Measurements from ENCODE around the gene ZNF519. TPM values are rescaled to one million over a fixed set of nuclear protein-coding genes. Genes with fewer than 3 reads are reported as not detected.
A peak's percentile ranks its signal among the peaks of the same experiment; 100 is the strongest.
"Not testable (repeated sequence)": the region's sequence is repeated elsewhere in the genome, so short reads cannot be mapped to it uniquely, and the experiment has no call there.

The ZNF519 gene
- total RNA-seq, 1 donor = 5.4 TPM

DNA sequence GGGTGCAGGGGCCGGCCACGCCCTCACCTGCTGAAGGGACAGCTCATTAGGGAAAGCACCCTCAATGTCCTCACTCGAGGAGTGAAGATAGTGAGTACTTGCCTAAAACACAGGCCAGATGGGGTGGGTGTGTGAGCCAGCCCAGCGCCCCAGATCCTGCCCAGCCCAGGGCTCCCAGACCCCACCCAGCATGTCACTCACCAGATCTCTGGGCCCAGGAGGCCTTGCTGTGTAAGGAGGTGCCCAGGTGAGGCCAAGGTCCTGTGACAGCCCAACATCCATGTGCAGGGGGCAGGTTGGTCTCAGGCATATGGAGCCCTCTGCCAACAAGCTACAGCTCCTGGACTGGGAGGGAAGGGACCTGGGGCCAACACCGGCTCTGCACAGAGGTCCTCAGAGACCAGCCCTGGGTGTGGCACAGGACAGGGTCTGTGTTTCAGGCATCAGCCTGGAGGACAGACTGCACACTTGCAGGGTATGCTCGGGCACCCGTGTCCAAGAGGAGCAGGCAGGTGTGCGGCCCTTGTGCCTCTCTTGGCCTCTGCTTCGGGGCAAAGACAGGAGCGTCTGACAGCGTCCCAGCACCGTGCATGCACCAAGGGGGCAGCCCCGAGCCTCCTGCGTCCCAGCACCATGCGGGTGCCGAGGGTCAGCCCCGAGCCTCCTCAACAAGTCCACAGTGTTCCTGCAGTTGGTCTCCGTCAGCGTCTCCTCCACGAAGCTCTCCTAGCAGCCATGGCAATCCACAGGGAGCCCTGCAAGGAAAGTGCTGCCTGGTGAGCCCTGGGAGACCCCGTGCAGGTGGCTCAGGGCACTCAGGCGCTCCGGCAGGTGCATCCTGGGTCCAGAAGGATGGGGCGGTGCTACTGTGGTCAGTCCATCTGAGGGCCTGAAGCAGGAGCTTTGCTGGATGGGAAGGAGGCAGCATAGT is 16.0 kb upstream of the ZNF519 start:
- not testable (repeated sequence) for DNase-seq (ENCODE audit: low read depth in 2 of 3, low spot score in 2 of 3)

GRCh38 chr18:14146771-14147170 is 14.5 kb upstream of the ZNF519 start:
- DNase-seq (ENCODE audit: low read depth in 2 of 3, low spot score in 2 of 3) = not testable (repeated sequence)

GRCh38 chr18:14145581-14146338 is 13.5 kb upstream of the ZNF519 start:
- not testable (repeated sequence) for DNase-seq (ENCODE audit: low read depth in 2 of 3, low spot score in 2 of 3)

DNA sequence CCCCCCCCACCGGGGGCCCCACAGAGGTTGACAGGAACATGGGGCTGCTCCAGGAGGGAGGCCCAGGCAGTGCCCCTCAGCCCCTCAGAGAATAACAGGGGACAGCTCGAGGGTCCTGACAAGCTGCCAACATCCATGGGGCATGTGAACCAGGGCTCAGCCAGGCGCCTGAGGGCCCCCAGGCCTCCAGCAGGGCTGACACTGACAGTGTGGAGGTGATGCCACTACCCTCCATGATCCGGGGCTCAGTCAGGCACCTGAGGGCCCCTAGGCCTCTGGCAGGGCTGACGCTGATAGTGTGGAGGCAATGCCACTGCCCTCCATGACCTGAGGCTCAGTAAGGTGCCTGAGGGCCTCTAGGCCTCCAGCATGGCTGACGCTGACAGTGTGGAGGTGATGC is 12.8 kb upstream of the ZNF519 start:
- not testable (repeated sequence) for DNase-seq (ENCODE audit: low read depth in 2 of 3, low spot score in 2 of 3)

- no peak for DNase-seq (ENCODE audit: low read depth in 2 of 3, low spot score in 2 of 3)
Measured at GRCh38 chr18:14144628-14144895, 12.3 kb upstream of the ZNF519 start.

- not testable (repeated sequence) for DNase-seq (ENCODE audit: low read depth in 2 of 3, low spot score in 2 of 3)
Measured at GRCh38 chr18:14143871-14144627, 11.8 kb upstream of the ZNF519 start.

GRCh38 chr18:14143396-14143795 is 11.2 kb upstream of the ZNF519 start:
- DNase-seq (ENCODE audit: low read depth in 2 of 3, low spot score in 2 of 3) = not testable (repeated sequence)

GRCh38 chr18:14142177-14142576 is 9.9 kb upstream of the ZNF519 start:
- DNase-seq (ENCODE audit: low read depth in 2 of 3, low spot score in 2 of 3) = not testable (repeated sequence)

- DNase-seq (ENCODE audit: low read depth in 2 of 3, low spot score in 2 of 3) = not testable (repeated sequence)
Measured at GRCh38 chr18:14139583-14139982, 7.3 kb upstream of the ZNF519 start.

- DNase-seq (ENCODE audit: low read depth in 2 of 3, low spot score in 2 of 3) = not testable (repeated sequence)
Measured at GRCh38 chr18:14137971-14138370, 5.7 kb upstream of the ZNF519 start.

DNA sequence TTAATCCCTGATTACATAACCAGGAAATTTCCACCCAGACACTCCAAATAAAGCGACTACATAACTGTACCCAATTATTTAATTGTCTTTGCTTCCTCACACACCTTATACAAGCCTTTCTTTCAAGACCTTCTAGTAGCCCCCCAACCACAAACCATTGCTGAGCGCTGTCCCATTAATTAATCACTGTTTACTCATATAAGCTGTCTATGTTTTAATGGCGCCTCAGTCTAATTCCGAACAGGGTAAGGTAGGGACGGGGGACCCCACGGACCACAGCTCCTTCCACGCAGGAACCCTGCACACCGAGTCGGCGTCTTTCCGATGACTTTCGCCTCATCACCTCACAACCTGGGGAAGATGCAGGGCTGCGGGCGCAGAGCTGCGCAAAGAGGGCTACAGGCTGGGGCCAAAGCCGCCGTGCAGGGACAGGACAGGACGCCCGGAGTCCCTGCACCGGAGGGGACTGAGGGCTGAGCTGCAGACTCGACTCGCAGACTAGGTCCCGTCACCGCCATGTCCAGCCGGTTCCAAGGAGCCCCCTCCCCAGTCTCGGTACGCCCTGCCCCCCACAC is 452 bp downstream of the ZNF519 start:
- peak in 1 of 3 donors; percentile 1 for DNase-seq (ENCODE audit: low read depth in 2 of 3, low spot score in 2 of 3)

DNA sequence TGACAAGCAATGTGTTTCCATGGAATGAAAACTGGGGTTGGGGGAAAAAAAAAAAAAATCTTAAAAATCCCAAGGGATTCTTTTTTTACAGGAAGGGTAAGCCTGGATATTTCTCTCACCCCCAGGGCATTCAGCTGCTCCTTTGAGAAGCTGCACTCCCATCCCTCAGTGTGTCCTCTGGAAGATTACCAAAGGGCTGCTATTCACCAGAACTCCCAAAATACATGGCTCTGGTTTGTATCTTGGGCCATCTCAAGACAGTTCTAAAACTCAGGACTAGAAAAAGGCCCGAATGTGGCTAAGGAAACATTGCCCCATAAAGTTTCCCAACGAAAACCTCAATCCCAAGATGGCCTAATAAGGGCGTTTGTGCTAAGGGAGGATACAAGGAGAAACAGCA is 1.4 kb downstream of the ZNF519 start:
- DNase-seq (ENCODE audit: low read depth in 2 of 3, low spot score in 2 of 3) = not testable (repeated sequence)

- DNase-seq (ENCODE audit: low read depth in 2 of 3, low spot score in 2 of 3) = no peak
Measured at GRCh38 chr18:14124689-14125088, 7.5 kb downstream of the ZNF519 start.

GRCh38 chr18:14122097-14122496 is 10.1 kb downstream of the ZNF519 start:
- no peak for DNase-seq (ENCODE audit: low read depth in 2 of 3, low spot score in 2 of 3)

GRCh38 chr18:14120926-14121325 is 11.3 kb downstream of the ZNF519 start:
- DNase-seq (ENCODE audit: low read depth in 2 of 3, low spot score in 2 of 3) = no peak

GRCh38 chr18:14117606-14118005 is 14.6 kb downstream of the ZNF519 start:
- no peak for DNase-seq (ENCODE audit: low read depth in 2 of 3, low spot score in 2 of 3)

- no peak for DNase-seq (ENCODE audit: low read depth in 2 of 3, low spot score in 2 of 3)
Measured at GRCh38 chr18:14106906-14107305, 25.3 kb downstream of the ZNF519 start.

DNA sequence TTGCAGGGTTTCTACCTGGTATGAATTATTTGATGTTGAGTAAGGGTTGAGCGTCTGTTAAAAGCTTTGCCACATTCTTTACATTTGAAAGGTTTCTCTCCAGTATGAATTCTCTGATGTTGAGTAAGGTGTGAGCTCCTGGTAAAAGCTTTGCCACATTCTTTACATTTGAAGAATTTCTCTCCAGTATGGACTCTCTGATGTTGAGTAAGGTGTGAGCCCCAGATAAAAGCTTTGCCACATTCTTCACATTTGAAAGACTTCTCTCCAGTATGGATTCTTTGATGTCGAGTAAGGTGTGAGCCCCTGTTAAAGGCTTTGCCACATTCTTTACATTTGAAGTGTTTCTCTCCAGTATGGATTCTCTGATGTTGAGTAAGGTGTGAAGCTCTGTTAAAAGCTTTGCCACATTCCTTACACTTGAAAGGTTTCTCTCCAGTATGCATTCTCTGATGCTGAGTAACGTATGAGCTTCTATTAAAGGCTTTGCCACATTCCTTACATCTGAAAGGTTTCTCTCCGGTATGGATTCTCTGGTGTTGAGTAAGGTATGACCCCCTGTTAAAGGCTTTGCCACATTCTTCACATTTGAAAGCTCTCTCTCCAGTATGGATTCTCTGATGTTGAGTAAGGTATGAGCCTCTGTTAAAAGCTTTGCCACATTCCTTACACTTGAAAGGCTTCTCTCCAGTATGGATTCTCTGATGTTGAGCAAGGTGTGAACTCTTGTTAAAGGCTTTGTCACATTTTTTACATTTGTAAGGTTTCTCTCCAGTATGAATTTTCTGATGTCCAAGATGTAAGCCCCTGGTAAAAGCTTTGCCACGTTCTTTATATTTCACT is 27.1 kb downstream of the ZNF519 start:
- DNase-seq (ENCODE audit: low read depth in 2 of 3, low spot score in 2 of 3) = no peak

DNA sequence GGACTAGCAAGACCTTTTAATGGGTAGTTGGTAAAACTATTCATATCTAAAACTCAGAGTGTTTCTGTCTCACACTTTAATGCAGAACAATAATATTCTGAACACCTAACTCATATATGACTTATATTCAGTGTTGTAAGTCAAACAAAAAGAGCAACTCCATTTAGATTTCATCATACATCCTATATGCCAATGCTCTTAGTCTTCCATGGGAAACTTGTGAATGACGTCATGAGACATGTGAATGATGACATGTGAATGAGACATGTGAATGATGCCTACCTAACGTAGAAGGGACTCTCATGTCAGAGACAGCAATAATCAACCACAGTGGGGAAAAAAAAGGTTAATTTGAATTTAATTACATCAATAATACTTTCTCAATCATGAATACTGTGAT is 28.0 kb downstream of the ZNF519 start:
- no peak for DNase-seq (ENCODE audit: low read depth in 2 of 3, low spot score in 2 of 3)
